Subcutaneous adipose tissue (tissue), 4 donors: Measurements from ENCODE around the gene ZNF138. TPM values are rescaled to one million over a fixed set of nuclear protein-coding genes. Genes with fewer than 3 reads are reported as not detected.

Source experiments
- CTCF ChIP-seq: fragments of 450-650 bp; IDR thresholded peaks from one replicate; pipeline ENCODE4 v1.5.1; 2016; ENCODE audit warnings: low read depth, mild to moderate bottlenecking, control low read depth, antibody characterized with exemption, moderate library complexity
- total RNA-seq, 4 donors: library from RNA; depleted of rRNA; stranded (reverse); fragments of >200 nt; gene quantifications; one replicate each; pipeline ENCODE4 v1.1.0, GENCODE V29; 2016

The ZNF138 gene
- total RNA-seq, 4 donors from 2014 or later = 11.2 to 14.9 (median 12.7) TPM

DNA sequence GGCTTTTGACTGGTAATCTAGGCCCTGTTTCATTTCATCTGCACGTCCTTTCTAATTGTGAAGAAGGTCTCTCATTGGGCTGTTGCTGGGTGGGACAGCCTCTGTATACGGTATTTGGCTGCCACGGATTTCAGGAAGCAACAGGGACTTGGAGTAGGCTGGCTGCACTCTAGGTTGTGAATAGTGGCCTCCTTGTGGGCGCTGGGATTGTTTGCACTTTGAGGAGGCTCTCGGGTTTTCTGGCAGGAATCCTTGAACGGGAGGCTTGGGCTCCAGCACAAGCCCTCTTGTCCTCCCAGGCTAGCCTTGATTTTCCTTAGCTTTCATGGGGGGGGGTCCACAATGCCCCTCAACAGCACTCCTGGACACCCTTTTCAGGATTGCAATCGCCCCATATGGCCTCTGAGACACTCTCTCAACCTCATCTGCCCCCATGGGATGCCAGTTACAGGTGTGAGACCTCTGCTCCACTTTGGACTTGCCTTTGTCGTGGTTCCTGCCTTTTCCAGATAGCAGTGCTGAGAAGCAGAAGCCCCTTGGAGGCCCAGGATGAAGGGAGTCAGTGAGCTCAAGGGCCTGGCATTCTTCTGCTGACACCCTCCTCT, 75.0 kb downstream of the ZNF138 start:
- TF ChIP-seq CTCF = no peak

DNA sequence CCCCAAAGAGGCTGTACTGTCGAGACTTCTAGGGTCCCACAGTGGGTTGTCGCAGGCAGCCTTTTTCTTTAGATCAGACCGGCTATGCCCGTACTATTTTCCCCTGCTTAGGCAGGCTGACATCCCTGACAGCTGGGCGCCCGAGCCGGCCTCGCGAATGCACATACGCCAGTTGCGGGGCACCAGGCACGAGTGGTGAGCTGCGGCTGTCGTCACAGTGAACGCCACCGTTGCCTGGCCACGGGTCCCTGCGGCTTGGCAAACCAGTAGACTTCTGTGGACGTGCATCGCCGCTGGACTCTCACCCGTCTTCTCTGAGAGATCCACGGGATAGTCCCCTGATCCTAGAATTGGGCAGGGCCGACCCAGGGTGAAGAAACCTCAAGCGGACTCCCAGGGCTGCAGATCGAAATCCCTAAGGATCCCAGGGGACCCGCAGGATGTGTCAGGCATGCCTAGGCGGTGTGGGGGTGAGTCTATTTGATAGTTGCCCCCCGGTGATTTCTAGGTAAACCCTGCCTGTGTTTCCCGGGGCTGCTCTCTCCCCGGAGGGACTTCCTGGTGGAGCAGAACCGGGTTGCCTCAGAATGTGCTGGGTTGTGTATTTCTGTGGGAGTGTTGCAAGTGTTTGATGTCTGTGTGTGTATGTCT, 75.8 kb downstream of the ZNF138 start:
- TF ChIP-seq CTCF = no peak

GRCh38 chr7:64870656-64871055, 76.4 kb downstream of the ZNF138 start:
- TF ChIP-seq CTCF = no peak

GRCh38 chr7:64871761-64872160, 77.5 kb downstream of the ZNF138 start:
- TF ChIP-seq CTCF = no peak

DNA sequence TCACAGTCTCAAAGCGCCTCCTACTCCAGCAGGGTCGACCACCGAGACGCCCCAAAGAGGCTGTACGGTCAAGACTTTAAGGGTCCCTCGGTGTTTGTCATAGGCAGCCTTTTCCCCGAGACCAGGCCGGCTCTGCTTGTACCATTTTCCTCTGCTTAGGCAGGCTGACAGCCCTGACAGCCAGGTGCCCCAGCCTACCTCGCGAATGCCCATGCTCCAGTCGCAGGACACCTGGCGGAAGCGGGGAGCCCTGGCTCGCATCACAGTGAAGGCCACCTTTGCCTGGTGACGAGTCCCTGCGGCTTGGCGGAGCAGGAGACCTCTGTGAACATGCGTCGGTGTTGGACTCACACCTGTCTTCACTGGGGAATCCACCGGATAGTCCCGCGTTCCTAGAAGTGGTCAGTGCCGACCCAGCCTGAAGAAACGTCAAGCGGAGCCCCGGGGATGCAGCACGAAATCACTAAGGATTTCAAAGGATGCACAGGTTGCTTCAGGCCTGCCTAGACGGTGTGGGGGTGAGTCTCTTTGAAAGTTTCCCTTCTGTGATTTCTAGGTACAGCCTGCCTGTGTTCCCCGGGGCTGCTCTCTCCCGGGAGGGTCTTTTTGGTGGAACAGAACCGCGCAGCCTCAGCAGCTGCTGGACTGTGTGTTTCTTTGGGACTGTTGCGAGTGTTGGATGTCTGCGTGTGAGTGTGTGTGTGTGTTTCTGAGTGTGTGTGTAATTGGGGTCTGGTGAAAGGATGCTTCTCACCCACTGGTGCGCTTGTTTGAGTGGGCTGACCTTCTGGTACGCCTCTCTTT, 78.3 kb downstream of the ZNF138 start:
- TF ChIP-seq CTCF = no peak

- no peak for TF ChIP-seq CTCF
Measured at GRCh38 chr7:64873155-64873500, 78.9 kb downstream of the ZNF138 start.

DNA sequence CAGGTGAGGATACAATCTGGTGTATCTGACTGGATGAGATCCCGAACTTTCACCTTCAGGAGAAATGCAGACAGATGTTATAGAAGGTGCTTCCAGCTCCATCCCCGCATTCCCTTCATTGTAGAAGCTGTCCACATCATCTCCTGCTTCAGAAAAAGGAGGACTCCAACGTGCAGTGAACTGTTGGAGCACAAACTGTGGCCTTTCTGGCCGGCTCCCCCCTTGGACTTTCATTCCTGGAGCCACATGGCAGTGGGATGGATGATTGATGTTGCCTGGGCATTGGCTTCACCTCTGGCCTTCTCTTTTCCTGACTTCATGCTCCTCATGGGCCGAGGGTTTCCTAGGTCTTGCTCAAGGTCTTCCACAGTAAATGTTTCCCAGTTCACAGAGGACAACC, 79.3 kb downstream of the ZNF138 start:
- TF ChIP-seq CTCF = no peak
